Body of pancreas (tissue), 4 donors: ENCODE measurements around the gene DLGAP1.

Experiments used
- POLR2A ChIP-seq, 3 donors: fragments of 450-650 bp; IDR thresholded peaks; one replicate each; pipeline ENCODE4 v1.6.1; 2016; ENCODE audit warnings: antibody characterized with exemption in 3 of 3, mild to moderate bottlenecking in 2 of 3
- TF ChIP-seq, protein P1 (sequence below), 7 experiments: fragments of 450-650 bp in 4 of 7; fragments of 200-600 bp in 3 of 7; sonication (generic) in 3 of 7; IDR thresholded peaks; one replicate each; pipeline ENCODE4 v1.5.1; 2016 to 2019; ENCODE audit warnings: antibody characterized with exemption in 7 of 7

DNA sequence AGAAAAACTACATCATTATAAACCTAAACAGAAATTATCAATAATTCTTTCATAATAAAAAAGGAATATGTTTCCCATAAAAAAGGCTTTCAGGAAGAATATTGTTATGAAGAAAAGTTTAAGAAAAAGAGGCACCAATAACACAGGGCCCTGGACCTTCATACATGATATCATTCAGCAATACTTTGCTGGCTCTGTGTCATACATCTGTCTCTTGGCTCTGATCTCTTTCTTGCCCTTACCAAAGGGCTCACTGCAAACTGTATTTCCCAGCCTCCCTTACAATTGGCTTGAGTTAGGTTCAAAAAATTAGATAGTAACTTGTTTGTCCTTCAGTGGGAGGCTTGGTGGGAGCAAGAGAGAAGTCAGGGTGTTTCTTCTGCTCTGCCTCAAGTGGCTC lies 506.1 kb downstream of the DLGAP1 start:
- TF ChIP-seq, protein P1, sequence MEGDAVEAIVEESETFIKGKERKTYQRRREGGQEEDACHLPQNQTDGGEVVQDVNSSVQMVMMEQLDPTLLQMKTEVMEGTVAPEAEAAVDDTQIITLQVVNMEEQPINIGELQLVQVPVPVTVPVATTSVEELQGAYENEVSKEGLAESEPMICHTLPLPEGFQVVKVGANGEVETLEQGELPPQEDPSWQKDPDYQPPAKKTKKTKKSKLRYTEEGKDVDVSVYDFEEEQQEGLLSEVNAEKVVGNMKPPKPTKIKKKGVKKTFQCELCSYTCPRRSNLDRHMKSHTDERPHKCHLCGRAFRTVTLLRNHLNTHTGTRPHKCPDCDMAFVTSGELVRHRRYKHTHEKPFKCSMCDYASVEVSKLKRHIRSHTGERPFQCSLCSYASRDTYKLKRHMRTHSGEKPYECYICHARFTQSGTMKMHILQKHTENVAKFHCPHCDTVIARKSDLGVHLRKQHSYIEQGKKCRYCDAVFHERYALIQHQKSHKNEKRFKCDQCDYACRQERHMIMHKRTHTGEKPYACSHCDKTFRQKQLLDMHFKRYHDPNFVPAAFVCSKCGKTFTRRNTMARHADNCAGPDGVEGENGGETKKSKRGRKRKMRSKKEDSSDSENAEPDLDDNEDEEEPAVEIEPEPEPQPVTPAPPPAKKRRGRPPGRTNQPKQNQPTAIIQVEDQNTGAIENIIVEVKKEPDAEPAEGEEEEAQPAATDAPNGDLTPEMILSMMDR (IDR thresholded peaks at IDR 0.05) = no peak
- no peak for TF ChIP-seq POLR2A (IDR thresholded peaks at IDR 0.05)
